MCF 10A (cell line): ENCODE measurements around the gene LPP. TPM values are rescaled to one million over a fixed set of nuclear protein-coding genes. Genes with fewer than 3 reads are reported as not detected.

Experiments
- BruUV-seq: library from RNA; stranded (reverse); fragments of 400-500 nt; replicated peaks from 2 replicates; lab custom pipeline; 2021; lab: Mats Ljungman, UMichigan
- CTCF ChIA-PET: fragments of 300-600 bp; sonication (Branson Sonifier 250); formaldehyde crosslinking; extraction: SDS; loops from one replicate; lab custom pipeline; 2021; ENCODE audit warnings: antibody characterized with exemption, inconsistent platforms; lab: Yijun Ruan, JAX
- POLR2A ChIA-PET: fragments of 300-600, 350-650 bp; sonication (Branson Sonifier 250); formaldehyde crosslinking; extraction: SDS; loops from one replicate; lab custom pipeline; 2020; ENCODE audit warnings: antibody characterized with exemption, inconsistent platforms; lab: Yijun Ruan, JAX
- DNase-seq: peaks from one replicate; pipeline ENCODE4 v3.0.0-alpha.2; 2018; ENCODE audit not compliant: unreplicated experiment
- H3K27ac Mint-ChIP-seq: one replicate; pipeline ENCODE4 v1.8.0; 2022; ENCODE audit warnings: mild to moderate bottlenecking, low read depth, mixed read lengths; ENCODE audit not compliant: unreplicated experiment
- H3K27me3 Mint-ChIP-seq: one replicate; pipeline ENCODE4 v1.8.0; 2022; ENCODE audit warnings: mixed read lengths; ENCODE audit not compliant: insufficient read depth, unreplicated experiment
- H3K36me3 Mint-ChIP-seq: one replicate; pipeline ENCODE4 v1.8.0; 2022; ENCODE audit warnings: mild to moderate bottlenecking, moderate library complexity, mixed read lengths; ENCODE audit not compliant: insufficient read depth, unreplicated experiment
- H3K4me1 Mint-ChIP-seq: one replicate; pipeline ENCODE4 v1.8.0; 2022; ENCODE audit warnings: mixed read lengths; ENCODE audit not compliant: insufficient read depth, unreplicated experiment
- H3K4me3 Mint-ChIP-seq: one replicate; pipeline ENCODE4 v1.8.0; 2022; ENCODE audit warnings: mild to moderate bottlenecking, moderate library complexity, mixed read lengths; ENCODE audit not compliant: unreplicated experiment
- H3K9me3 Mint-ChIP-seq: one replicate; pipeline ENCODE4 v1.8.0; 2022; ENCODE audit warnings: mixed read lengths; ENCODE audit not compliant: unreplicated experiment
- CTCF ChIP-seq: fragments of 200-600 bp; IDR thresholded peaks from one replicate; pipeline ENCODE4 v1.8.0; 2022; ENCODE audit warnings: antibody characterized with exemption, mild to moderate bottlenecking; ENCODE audit not compliant: unreplicated experiment
- intact Hi-C: fragments of 100-400 bp; cut with micrococcal nuclease; formaldehyde crosslinking; loops from 2 replicates; pipeline ENCODE4 v1.14.1; 2022
- total RNA-seq: library from RNA; stranded (reverse); gene quantifications from 2 replicates; pipeline ENCODE4 v1.2.3, GENCODE V29; 2022

LPP gene
- total RNA-seq, 1 experiment from 2014 or later, result 117 TPM

- intact Hi-C loops, result no loop called here
- DNase-seq, result no peak
- H3K27me3 Mint-ChIP-seq, result no peaks in the 10 kb centered on the region
- CTCF ChIA-PET, result no interaction called here
- POLR2A ChIA-PET, result interaction anchor here (0.6 to 0.8 kb wide), 2 partner anchors 9 to 1364 kb away, joined by 3 read pairs; no protein-coding TSS in a partner anchor
- peaks cover 26% of the 10 kb centered on the region for H3K4me1 Mint-ChIP-seq
- H3K36me3 Mint-ChIP-seq, result no peaks in the 10 kb centered on the region
- no peak for TF ChIP-seq CTCF
- no peak overlapping the region for H3K4me3 Mint-ChIP-seq
- no TSS peak for BruUV-seq
- no peaks in the 10 kb centered on the region for H3K9me3 Mint-ChIP-seq
- no peak overlapping the region for H3K27ac Mint-ChIP-seq
Measured at GRCh38 chr3:188192034-188192433, 38.1 kb downstream of the LPP start.

- intact Hi-C loops, result no loop called here
- peaks cover 28% of the 10 kb centered on the region for H3K4me1 Mint-ChIP-seq
- H3K4me3 Mint-ChIP-seq, result no peak overlapping the region
- H3K9me3 Mint-ChIP-seq, result no peaks in the 10 kb centered on the region
- CTCF ChIA-PET, result interaction anchor here (0.6 to 0.7 kb wide), 2 partner anchors 192 to 250 kb away, joined by 3 to 5 read pairs; no protein-coding TSS in a partner anchor
- POLR2A ChIA-PET, result interaction anchor here (0.7 kb wide), 1 partner anchor 382 kb away, joined by 3 read pairs; no protein-coding TSS in a partner anchor
- peak; percentile 34 for DNase-seq
- H3K27me3 Mint-ChIP-seq, result no peaks in the 10 kb centered on the region
- no TSS peak for BruUV-seq
- no peaks in the 10 kb centered on the region for H3K36me3 Mint-ChIP-seq
- no peak for TF ChIP-seq CTCF
- no peak overlapping the region for H3K27ac Mint-ChIP-seq
Measured at GRCh38 chr3:188194332-188194731, 40.4 kb downstream of the LPP start.

GRCh38 chr3:188196232-188196990 is 42.5 kb downstream of the LPP start:
- ChIA-PET POLR2A (interaction anchor here (0.8 kb wide), 1 partner anchor 453 kb away, joined by 3 read pairs; no protein-coding TSS in a partner anchor), CTCF (interaction anchor here (0.6 kb wide), 1 partner anchor 19 kb away, joined by 6 read pairs; no protein-coding TSS in a partner anchor)
- no TSS peak for BruUV-seq
- Mint-ChIP-seq H3K9me3 (no peaks in the 10 kb centered on the region), H3K27ac (no peak overlapping the region), H3K27me3 (no peaks in the 10 kb centered on the region), H3K4me3 (no peak overlapping the region), H3K36me3 (no peaks in the 10 kb centered on the region), H3K4me1 (peaks cover 22% of the 10 kb centered on the region)
- DNase-seq, result no peak
- TF ChIP-seq CTCF, result no peak
- intact Hi-C loops, result no loop called here

- no peaks in the 10 kb centered on the region for H3K9me3 Mint-ChIP-seq
- peaks cover 22% of the 10 kb centered on the region for H3K4me1 Mint-ChIP-seq
- CTCF ChIA-PET, result interaction anchor here (0.5 to 1.5 kb wide), 4 partner anchors 33 to 457 kb away, joined by 3 to 4 read pairs (median 3); no protein-coding TSS in a partner anchor
- no peak for DNase-seq
- intact Hi-C loops, result no loop called here
- H3K36me3 Mint-ChIP-seq, result peaks cover 2% of the 10 kb centered on the region
- H3K27me3 Mint-ChIP-seq, result no peaks in the 10 kb centered on the region
- POLR2A ChIA-PET, result interaction anchor here (0.8 kb wide), 1 partner anchor 454 kb away, joined by 3 read pairs; no protein-coding TSS in a partner anchor
- no peak overlapping the region for H3K27ac Mint-ChIP-seq
- no TSS peak for BruUV-seq
- H3K4me3 Mint-ChIP-seq, result no peak overlapping the region
- no peak for TF ChIP-seq CTCF
Measured at GRCh38 chr3:188197388-188197847, 43.5 kb downstream of the LPP start.
